PC-3 (cell line): Measurements from ENCODE around the gene FGD3.

Experiments
- CTCF ChIP-seq: fragments of 300-600 bp; sonication (generic); conservative IDR thresholded peaks from 2 replicates; pipeline ENCODE4 v1.5.1; 2017; ENCODE audit warnings: antibody characterized with exemption, low read depth, mild to moderate bottlenecking, low read length
- EZH2phosphoT487 ChIP-seq: fragments of 300-600 bp; sonication (generic); IDR thresholded peaks from 2 replicates; pipeline ENCODE4 v1.6.1; 2018; ENCODE audit warnings: mild to moderate bottlenecking, antibody characterized with exemption, low read length, borderline replicate concordance

- TF ChIP-seq CTCF (no peak), EZH2phosphoT487 (no peak)
Observed at GRCh38 chr9:92989561-92989960, 42.2 kb downstream of the FGD3 start.
